Activated naive CD8-positive, alpha-beta T cell treated with anti-CD3 and anti-CD28 coated beads, Interleukin-2, amount 50 U/mL, for 24 hours (primary cell): ENCODE data around the gene RAD51B.

Source experiments
- ATAC-seq: fragments of 150-1000 bp; cut with Tn5 transposase; one replicate; pipeline ENCODE4 v1.10.0; 2021
- DNase-seq: peaks from one replicate; pipeline ENCODE4 v3.0.0; 2021
- H3K27ac Mint-ChIP-seq: one replicate; pipeline ENCODE4 v1.8.0; 2021; ENCODE audit warnings: mild to moderate bottlenecking, mixed read lengths
- H3K27me3 Mint-ChIP-seq: one replicate; pipeline ENCODE4 v1.8.0; 2021; ENCODE audit warnings: mixed read lengths
- H3K36me3 Mint-ChIP-seq: one replicate; pipeline ENCODE4 v1.8.0; 2021; ENCODE audit warnings: low read depth, mixed read lengths
- H3K4me1 Mint-ChIP-seq: one replicate; pipeline ENCODE4 v1.8.0; 2021; ENCODE audit warnings: mixed read lengths
- H3K4me3 Mint-ChIP-seq: one replicate; pipeline ENCODE4 v1.8.0; 2021; ENCODE audit warnings: mild to moderate bottlenecking, moderate library complexity, mixed read lengths
- H3K9me3 Mint-ChIP-seq: one replicate; pipeline ENCODE4 v1.8.0; 2021; ENCODE audit warnings: mixed read lengths

Gene RAD51B

GRCh38 chr14:68373124-68373646, 553.6 kb downstream of the RAD51B start:
- no peak overlapping the region for H3K4me3 Mint-ChIP-seq
- peaks cover 2% of the 10 kb centered on the region for H3K36me3 Mint-ChIP-seq
- H3K4me1 Mint-ChIP-seq: peaks cover 74% of the 10 kb centered on the region
- H3K27ac Mint-ChIP-seq: peak overlapping the region; percentile 23
- ATAC-seq: no peak
- no peaks in the 10 kb centered on the region for H3K9me3 Mint-ChIP-seq
- no peaks in the 10 kb centered on the region for H3K27me3 Mint-ChIP-seq
- no peak for DNase-seq

- H3K27ac Mint-ChIP-seq: peak overlapping the region; percentile 27
- H3K4me3 Mint-ChIP-seq: no peak overlapping the region
- peaks cover 2% of the 10 kb centered on the region for H3K36me3 Mint-ChIP-seq
- H3K4me1 Mint-ChIP-seq: peaks cover 72% of the 10 kb centered on the region
- no peaks in the 10 kb centered on the region for H3K27me3 Mint-ChIP-seq
- ATAC-seq: no peak
- H3K9me3 Mint-ChIP-seq: no peaks in the 10 kb centered on the region
- no peak for DNase-seq
These were observed 554.4 kb downstream of the RAD51B start for GRCh38 chr14:68373847-68374444.

GRCh38 chr14:68374682-68375081, 555.1 kb downstream of the RAD51B start:
- H3K4me3 Mint-ChIP-seq: no peak overlapping the region
- ATAC-seq (no peak), DNase-seq (no peak)
- H3K27me3 Mint-ChIP-seq: no peaks in the 10 kb centered on the region
- no peak overlapping the region for H3K27ac Mint-ChIP-seq
- H3K9me3 Mint-ChIP-seq: no peaks in the 10 kb centered on the region
- peaks cover 2% of the 10 kb centered on the region for H3K36me3 Mint-ChIP-seq
- peaks cover 70% of the 10 kb centered on the region for H3K4me1 Mint-ChIP-seq

GRCh38 chr14:68375376-68375775, 555.8 kb downstream of the RAD51B start:
- Mint-ChIP-seq H3K27ac (no peak overlapping the region), H3K9me3 (no peaks in the 10 kb centered on the region), H3K36me3 (peaks cover under 1% of the 10 kb centered on the region), H3K4me1 (peaks cover 70% of the 10 kb centered on the region), H3K4me3 (no peak overlapping the region), H3K27me3 (no peaks in the 10 kb centered on the region)
- no peak for ATAC-seq
- DNase-seq: no peak

GRCh38 chr14:68376067-68376779, 556.6 kb downstream of the RAD51B start:
- Mint-ChIP-seq H3K4me3 (no peak overlapping the region), H3K27me3 (no peaks in the 10 kb centered on the region), H3K27ac (no peak overlapping the region), H3K4me1 (peaks cover 69% of the 10 kb centered on the region), H3K36me3 (no peaks in the 10 kb centered on the region), H3K9me3 (no peaks in the 10 kb centered on the region)
- no peak for DNase-seq
- no peak for ATAC-seq

GRCh38 chr14:68377006-68377405, 557.4 kb downstream of the RAD51B start:
- Mint-ChIP-seq H3K36me3 (no peaks in the 10 kb centered on the region), H3K27ac (peak overlapping the region; percentile 47), H3K4me1 (peaks cover 66% of the 10 kb centered on the region), H3K27me3 (no peaks in the 10 kb centered on the region), H3K4me3 (no peak overlapping the region), H3K9me3 (no peaks in the 10 kb centered on the region)
- no peak for ATAC-seq
- DNase-seq: no peak

GRCh38 chr14:68377459-68377858, 557.9 kb downstream of the RAD51B start:
- Mint-ChIP-seq H3K36me3 (no peaks in the 10 kb centered on the region), H3K27me3 (no peaks in the 10 kb centered on the region), H3K27ac (peak overlapping the region; percentile 47), H3K9me3 (no peaks in the 10 kb centered on the region), H3K4me3 (no peak overlapping the region), H3K4me1 (peaks cover 64% of the 10 kb centered on the region)
- DNase-seq (no peak), ATAC-seq (no peak)

GRCh38 chr14:68379510-68380328, 560.1 kb downstream of the RAD51B start:
- no peak overlapping the region for H3K27ac Mint-ChIP-seq
- H3K4me3 Mint-ChIP-seq: no peak overlapping the region
- peaks cover 63% of the 10 kb centered on the region for H3K4me1 Mint-ChIP-seq

GRCh38 chr14:68380329-68380741, 560.8 kb downstream of the RAD51B start:
- DNase-seq: no peak
- no peak overlapping the region for H3K4me3 Mint-ChIP-seq
- peaks cover 57% of the 10 kb centered on the region for H3K4me1 Mint-ChIP-seq
- no peaks in the 10 kb centered on the region for H3K27me3 Mint-ChIP-seq
- peak; percentile 44 for ATAC-seq
- no peaks in the 10 kb centered on the region for H3K9me3 Mint-ChIP-seq
- H3K36me3 Mint-ChIP-seq: no peaks in the 10 kb centered on the region
- no peak overlapping the region for H3K27ac Mint-ChIP-seq

More at GRCh38 chr14:68379510-68380328, 560.1 kb downstream of the RAD51B start:
- DNase-seq (no peak), ATAC-seq (peak; percentile 65)
- Mint-ChIP-seq H3K36me3 (no peaks in the 10 kb centered on the region), H3K27me3 (no peaks in the 10 kb centered on the region), H3K9me3 (no peaks in the 10 kb centered on the region)

- H3K4me1 Mint-ChIP-seq: peaks cover 27% of the 10 kb centered on the region
- ATAC-seq (no peak), DNase-seq (no peak)
- no peak overlapping the region for H3K27ac Mint-ChIP-seq
- peaks cover 2% of the 10 kb centered on the region for H3K36me3 Mint-ChIP-seq
- H3K9me3 Mint-ChIP-seq: no peaks in the 10 kb centered on the region
- H3K4me3 Mint-ChIP-seq: no peak overlapping the region
- no peaks in the 10 kb centered on the region for H3K27me3 Mint-ChIP-seq
These were observed 564.8 kb downstream of the RAD51B start for GRCh38 chr14:68384335-68384734.

GRCh38 chr14:68384881-68385280, 565.3 kb downstream of the RAD51B start:
- Mint-ChIP-seq H3K9me3 (no peaks in the 10 kb centered on the region), H3K4me3 (no peak overlapping the region), H3K36me3 (peaks cover 2% of the 10 kb centered on the region), H3K27ac (no peak overlapping the region), H3K27me3 (no peaks in the 10 kb centered on the region), H3K4me1 (peaks cover 21% of the 10 kb centered on the region)
- ATAC-seq (no peak), DNase-seq (no peak)

- no peak overlapping the region for H3K27ac Mint-ChIP-seq
These were observed 566.9 kb downstream of the RAD51B start for GRCh38 chr14:68386446-68386845.

GRCh38 chr14:68386950-68387779, 567.6 kb downstream of the RAD51B start:
- ATAC-seq (no peak), DNase-seq (no peak)
- Mint-ChIP-seq H3K36me3 (peaks cover 2% of the 10 kb centered on the region), H3K27me3 (no peaks in the 10 kb centered on the region), H3K27ac (no peak overlapping the region), H3K9me3 (no peaks in the 10 kb centered on the region), H3K4me3 (no peak overlapping the region), H3K4me1 (peaks cover 19% of the 10 kb centered on the region)

More at GRCh38 chr14:68386446-68386845, 566.9 kb downstream of the RAD51B start:
- H3K27me3 Mint-ChIP-seq: no peaks in the 10 kb centered on the region
- H3K4me3 Mint-ChIP-seq: no peak overlapping the region
- no peak for DNase-seq
- H3K9me3 Mint-ChIP-seq: no peaks in the 10 kb centered on the region
- H3K4me1 Mint-ChIP-seq: peaks cover 19% of the 10 kb centered on the region
- H3K36me3 Mint-ChIP-seq: peaks cover 2% of the 10 kb centered on the region
- ATAC-seq: no peak

- ATAC-seq (no peak), DNase-seq (no peak)
- Mint-ChIP-seq H3K4me3 (no peak overlapping the region), H3K4me1 (peaks cover 18% of the 10 kb centered on the region), H3K27ac (no peak overlapping the region), H3K9me3 (no peaks in the 10 kb centered on the region), H3K36me3 (peaks cover 2% of the 10 kb centered on the region), H3K27me3 (no peaks in the 10 kb centered on the region)
These were observed 570.4 kb downstream of the RAD51B start for GRCh38 chr14:68389943-68390342.
